Muscle layer of colon (tissue), 2 donors: ENCODE measurements around the gene GOLGA8F.
"Not testable (repeated sequence)": the region's sequence is repeated elsewhere in the genome, so short reads cannot be mapped to it uniquely, and the experiment has no call there.

Source experiments
- H3K27ac ChIP-seq: one replicate; pipeline ENCODE4 v1.7.0; 2013; ENCODE audit warnings: low read depth, mild to moderate bottlenecking, low read length, moderate library complexity
- H3K27me3 ChIP-seq, 2 donors: one replicate each; pipeline ENCODE4 v1.7.0; 2013; ENCODE audit warnings: low read length in 2 of 2, mild to moderate bottlenecking in 2 of 2; ENCODE audit not compliant: insufficient read depth in 2 of 2, control insufficient read depth in 1 of 2
- H3K36me3 ChIP-seq: one replicate; pipeline ENCODE4 v1.7.0; 2013; ENCODE audit warnings: mild to moderate bottlenecking, low read length; ENCODE audit not compliant: insufficient read depth
- H3K4me1 ChIP-seq: one replicate; pipeline ENCODE4 v1.7.0; 2013; ENCODE audit warnings: mild to moderate bottlenecking, low read length; ENCODE audit not compliant: insufficient read depth
- H3K4me3 ChIP-seq, 2 donors: one replicate each; pipeline ENCODE4 v1.7.0; 2013; ENCODE audit warnings: low read length in 2 of 2, low read depth in 1 of 2, mild to moderate bottlenecking in 1 of 2, moderate library complexity in 1 of 2
- H3K9ac ChIP-seq: one replicate; pipeline ENCODE4 v1.7.0; 2013; ENCODE audit warnings: low read length
- H3K9me3 ChIP-seq: one replicate; pipeline ENCODE4 v1.7.0; 2013; ENCODE audit warnings: mild to moderate bottlenecking, low read length
- donor health status: abdominal sarcoma.
- donor health status: Adenocarcinoma of cecum.

GOLGA8F gene, protein sequence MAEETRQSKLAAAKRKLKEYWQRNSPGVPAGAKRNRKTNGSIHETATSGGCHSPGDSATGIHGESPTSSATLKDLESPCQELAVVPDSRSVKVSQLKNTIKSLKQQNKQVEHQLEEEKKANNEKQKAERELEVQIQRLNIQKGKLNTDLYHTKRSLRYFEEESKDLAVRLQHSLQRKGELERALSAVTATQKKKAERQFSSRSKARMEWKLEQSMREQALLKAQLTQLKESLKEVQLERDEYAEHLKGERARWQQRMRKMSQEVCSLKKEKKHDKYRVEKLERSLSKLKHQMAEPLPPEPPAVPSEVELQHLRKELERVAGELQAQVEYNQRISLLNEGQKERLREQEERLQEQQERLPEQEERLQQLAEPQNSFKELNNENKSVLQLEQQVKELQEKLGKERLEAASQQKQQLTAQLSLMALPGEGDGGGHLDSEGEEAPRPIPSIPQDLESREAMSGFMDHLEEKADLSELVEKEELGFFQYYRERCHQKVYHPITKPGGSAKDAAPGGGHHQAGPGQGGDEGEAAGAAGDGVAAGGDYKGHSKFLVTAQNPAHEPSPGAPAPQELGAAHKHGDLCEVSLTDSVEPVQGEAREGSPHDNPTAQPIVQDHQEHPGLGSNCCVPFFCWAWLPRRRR

DNA sequence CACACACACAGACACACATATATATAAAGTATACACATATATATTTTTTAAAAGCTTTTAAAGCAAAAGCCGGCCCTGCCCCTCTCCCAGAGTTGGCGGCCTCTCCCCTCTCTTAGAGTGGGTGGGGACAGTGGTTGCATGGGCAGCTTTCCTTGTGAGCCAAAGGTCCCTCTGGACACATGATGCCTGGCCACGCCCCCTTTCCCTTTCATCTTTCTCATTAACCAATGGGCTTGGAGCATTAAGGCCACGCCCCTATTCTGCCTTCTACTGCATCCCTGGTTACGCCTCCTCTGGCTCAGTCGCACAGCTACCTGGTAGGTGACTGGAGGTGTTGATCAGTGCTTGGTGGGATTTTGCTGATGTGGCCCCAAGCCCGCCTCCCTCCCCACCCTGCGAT lies at the start of gene GOLGA8F:
TSS of gene GOLGA8F (plus strand) at position 301 of the 400 bp plus-strand sequence. CDS start at position 399, 98 bp downstream.
- not testable (repeated sequence) for H3K4me3 ChIP-seq, H3K27me3 ChIP-seq, H3K27ac ChIP-seq, H3K9ac ChIP-seq, H3K4me1 ChIP-seq, H3K36me3 ChIP-seq, H3K9me3 ChIP-seq

DNA sequence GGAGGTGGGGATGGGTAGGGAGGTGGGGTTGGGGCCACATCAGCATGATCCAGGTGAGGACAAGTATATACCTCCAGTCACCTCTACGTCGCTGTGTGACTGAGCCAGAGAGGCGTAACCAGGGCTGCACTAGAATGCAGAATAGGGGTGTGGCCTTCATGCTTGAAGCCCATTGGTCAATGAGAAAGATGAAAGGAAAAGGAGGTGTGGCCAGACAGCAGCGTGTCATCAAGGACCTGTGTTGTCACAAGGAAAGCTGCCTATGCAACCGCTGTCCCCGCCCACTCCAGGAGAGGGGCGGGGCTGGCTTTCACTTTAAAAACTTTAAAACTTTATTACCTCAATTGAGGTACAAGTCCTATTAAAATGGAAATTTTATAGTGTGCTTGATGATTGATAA lies 20.5 kb upstream of the GOLGA8F start, which contains the start of gene GOLGA6L24:
TSS of gene GOLGA6L24 (minus strand) at position 101 of the 400 bp plus-strand sequence. CDS start at position 40, 61 bp downstream.
- H3K9ac ChIP-seq, H3K27me3 ChIP-seq, H3K27ac ChIP-seq, H3K4me1 ChIP-seq, H3K9me3 ChIP-seq, H3K4me3 ChIP-seq, H3K36me3 ChIP-seq: not testable (repeated sequence)

DNA sequence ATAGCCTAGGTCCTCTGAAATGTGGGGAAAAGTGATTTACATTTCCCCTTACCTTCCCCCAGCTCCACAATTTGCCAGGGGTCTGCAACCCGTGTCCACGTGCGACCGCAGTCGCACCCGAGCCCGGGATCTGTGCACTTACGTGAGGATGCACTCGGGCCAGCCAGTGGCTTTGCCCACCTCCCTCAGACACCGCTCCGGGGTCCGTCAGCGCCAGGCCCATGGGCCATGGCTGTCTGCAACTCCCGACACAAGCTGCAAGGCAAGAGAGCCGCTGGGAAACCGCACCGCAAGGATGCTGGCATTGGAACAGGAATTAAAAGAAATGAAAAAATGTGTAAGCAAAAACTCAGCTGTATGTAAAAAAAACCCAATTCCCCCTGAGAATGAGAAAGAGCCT lies 13.0 kb upstream of the GOLGA8F start:
- not testable (repeated sequence) for H3K9me3 ChIP-seq, H3K9ac ChIP-seq, H3K36me3 ChIP-seq, H3K27me3 ChIP-seq, H3K4me3 ChIP-seq, H3K27ac ChIP-seq, H3K4me1 ChIP-seq

DNA sequence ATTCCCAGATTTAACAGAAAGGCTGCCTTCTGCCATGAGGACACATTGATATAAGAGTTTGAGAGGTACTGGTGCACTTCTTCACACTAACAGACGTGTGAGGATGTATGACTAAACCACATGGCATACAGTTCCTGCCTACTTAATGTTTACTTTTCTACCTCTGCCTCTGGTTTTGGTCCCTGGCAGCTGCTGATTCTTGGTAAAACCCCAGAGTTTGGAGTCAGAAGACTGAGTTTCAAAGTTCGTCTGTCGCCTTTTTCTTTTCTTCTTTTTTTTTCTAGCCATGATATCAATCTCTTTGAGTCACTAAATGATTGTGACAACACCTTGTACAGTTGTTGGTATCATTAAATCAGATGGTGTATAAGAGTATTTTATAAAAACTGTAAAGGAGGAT lies 1.6 kb downstream of the GOLGA8F start:
- not testable (repeated sequence) for H3K9ac ChIP-seq, H3K9me3 ChIP-seq, H3K27ac ChIP-seq, H3K36me3 ChIP-seq, H3K4me1 ChIP-seq, H3K4me3 ChIP-seq, H3K27me3 ChIP-seq

DNA sequence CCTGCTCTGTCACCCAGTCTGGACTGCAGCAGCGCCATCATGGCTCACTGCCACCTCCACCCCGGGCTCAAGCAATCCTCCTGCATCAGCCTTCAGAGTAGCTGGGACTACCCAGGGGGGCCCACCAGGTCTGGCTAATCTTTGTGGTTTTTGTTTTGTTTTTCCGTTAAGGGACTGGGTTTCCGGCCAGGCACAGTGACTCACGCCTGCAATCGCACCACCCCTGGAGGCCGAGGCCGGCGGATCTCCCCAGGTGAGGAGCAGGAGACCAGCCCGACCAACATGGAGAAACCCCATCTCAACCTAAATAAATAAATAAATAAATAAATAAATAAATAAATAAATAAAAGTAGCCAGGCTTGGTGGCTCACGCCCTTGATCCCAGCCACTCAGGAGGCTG lies 17.6 kb downstream of the GOLGA8F start:
- not testable (repeated sequence) for H3K9me3 ChIP-seq, H3K36me3 ChIP-seq, H3K4me3 ChIP-seq, H3K27ac ChIP-seq, H3K9ac ChIP-seq, H3K4me1 ChIP-seq, H3K27me3 ChIP-seq

DNA sequence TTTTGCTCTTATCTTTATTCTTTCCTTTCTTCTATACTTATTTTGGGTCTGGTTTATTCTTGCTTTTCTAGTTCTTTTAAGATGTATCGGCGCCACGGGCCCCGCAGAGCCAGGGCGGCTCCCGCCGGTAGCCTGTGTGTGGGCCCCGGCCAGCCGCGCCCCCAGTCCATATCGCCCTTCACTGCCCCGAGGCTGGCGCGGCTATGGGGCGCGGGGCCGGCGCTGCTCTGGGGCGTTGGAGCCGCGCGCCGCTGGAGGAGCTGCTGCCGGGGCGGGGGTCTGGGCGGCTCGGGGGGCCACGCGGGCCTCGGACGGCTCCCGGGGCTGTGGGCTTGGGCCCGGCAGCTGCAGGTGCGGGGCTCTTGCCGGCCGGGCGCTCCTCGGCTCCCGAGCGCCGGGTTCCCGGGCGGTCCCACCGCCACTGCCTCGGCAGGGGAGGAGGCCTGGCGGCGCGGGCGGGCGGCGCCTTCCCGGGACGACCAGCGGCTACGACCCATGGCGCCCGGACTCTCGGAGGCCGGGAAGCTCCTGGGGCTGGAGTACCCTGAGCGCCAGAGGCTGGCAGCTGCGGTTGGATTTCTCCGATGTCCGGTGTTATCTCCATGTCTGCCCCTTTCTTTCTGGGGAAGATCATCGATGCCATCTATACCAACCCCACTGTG lies 24.4 kb downstream of the GOLGA8F start:
- H3K4me1 ChIP-seq, H3K36me3 ChIP-seq, H3K9me3 ChIP-seq, H3K9ac ChIP-seq, H3K4me3 ChIP-seq, H3K27ac ChIP-seq, H3K27me3 ChIP-seq: not testable (repeated sequence)

DNA sequence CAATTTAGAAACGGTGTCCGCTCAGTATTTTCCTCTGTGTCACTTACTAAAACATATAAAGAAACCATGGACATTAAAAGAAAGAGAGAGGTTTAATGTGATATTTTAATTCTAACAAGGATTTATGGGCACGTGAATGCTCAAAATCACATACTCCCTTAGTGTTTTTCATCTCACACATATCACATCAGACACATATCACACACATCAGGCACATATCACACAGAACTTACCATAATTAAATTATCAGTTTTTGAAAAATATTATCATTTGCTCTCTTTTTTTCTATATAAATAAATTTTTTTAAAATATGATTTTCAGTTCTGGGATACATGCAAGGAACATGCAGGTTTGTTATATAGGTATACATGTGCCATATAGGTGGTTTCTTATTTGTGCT lies 42.0 kb downstream of the GOLGA8F start:
- not testable (repeated sequence) for H3K9ac ChIP-seq, H3K4me1 ChIP-seq, H3K4me3 ChIP-seq, H3K27me3 ChIP-seq, H3K9me3 ChIP-seq, H3K36me3 ChIP-seq, H3K27ac ChIP-seq

DNA sequence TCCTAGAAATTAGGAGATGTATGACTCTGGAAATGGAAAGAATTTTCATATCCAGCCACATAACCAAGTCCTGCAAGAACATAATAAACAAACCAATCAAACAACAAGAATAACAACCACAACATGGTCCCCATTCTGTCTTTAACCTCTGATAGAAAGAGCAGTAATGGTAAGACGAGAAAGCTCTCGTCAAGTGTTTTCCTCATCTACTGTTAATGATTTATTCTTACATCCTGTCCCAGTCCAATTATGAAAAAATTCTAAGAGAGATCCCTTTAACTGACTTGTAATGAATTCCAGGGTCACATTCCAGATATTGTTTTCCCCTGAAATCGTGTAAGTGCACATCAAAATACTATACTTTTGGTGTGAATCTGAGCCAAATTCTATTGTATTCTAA lies 57.1 kb downstream of the GOLGA8F start:
- not testable (repeated sequence) for H3K27me3 ChIP-seq, H3K4me3 ChIP-seq, H3K9ac ChIP-seq, H3K4me1 ChIP-seq, H3K9me3 ChIP-seq, H3K27ac ChIP-seq, H3K36me3 ChIP-seq
